Neural progenitor cell (in vitro differentiated cells): ENCODE data around the gene DPF3.

ENCODE experiments used
- EZH2 ChIP-seq: fragments of 200-600 bp; sonication (generic); IDR thresholded peaks from 2 replicates; pipeline ENCODE4 v1.6.1; 2017; ENCODE audit warnings: antibody characterized with exemption, mild to moderate bottlenecking, moderate library complexity
- EZH2phosphoT487 ChIP-seq: fragments of 200-600 bp; sonication (generic); IDR thresholded peaks from 2 replicates; pipeline ENCODE4 v1.6.1; 2017; ENCODE audit warnings: antibody characterized with exemption
- TF ChIP-seq, protein P1 (sequence below): fragments of 200-600 bp; sonication (generic); IDR thresholded peaks from 2 replicates; pipeline ENCODE4 v1.5.1; 2017; ENCODE audit warnings: antibody characterized with exemption, mild to moderate bottlenecking

DNA sequence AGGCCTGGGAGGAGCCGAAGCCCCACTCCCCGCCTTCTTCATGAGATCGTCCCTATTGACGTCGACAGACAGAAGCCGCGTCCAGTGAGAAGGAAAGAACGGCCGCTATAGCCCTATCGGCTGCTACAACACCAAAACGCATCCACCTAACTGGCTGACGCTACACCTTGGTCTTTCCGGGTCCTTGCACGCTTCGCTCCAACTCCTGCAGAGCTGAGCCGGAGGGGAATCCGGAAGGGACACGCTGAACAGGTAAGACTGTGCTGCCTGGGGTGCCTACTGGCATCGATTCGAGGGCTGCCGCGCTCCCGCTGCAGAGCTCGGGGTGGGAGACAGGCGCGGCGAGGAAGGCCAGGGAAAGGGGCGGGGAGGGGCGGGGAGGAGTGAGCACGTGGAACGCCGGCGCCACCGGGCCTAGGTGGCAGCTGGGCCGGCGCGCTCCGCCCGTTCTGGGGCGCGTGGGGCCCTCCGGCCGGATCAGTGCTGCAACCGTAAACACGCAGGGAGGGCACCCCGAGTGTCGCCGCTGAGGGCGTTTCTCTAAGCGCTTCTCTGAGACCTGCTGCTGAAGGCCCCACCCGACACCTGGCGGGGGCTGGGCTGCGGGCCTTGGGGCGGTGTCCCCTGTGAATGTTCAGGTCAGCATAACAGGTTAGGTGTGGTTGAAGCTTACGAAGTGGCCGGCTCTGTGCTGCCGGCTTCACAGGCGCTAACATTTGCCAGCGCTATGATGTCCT lies 32.6 kb upstream of the DPF3 start, which contains the start of gene DCAF4:
- TF ChIP-seq, protein P1, sequence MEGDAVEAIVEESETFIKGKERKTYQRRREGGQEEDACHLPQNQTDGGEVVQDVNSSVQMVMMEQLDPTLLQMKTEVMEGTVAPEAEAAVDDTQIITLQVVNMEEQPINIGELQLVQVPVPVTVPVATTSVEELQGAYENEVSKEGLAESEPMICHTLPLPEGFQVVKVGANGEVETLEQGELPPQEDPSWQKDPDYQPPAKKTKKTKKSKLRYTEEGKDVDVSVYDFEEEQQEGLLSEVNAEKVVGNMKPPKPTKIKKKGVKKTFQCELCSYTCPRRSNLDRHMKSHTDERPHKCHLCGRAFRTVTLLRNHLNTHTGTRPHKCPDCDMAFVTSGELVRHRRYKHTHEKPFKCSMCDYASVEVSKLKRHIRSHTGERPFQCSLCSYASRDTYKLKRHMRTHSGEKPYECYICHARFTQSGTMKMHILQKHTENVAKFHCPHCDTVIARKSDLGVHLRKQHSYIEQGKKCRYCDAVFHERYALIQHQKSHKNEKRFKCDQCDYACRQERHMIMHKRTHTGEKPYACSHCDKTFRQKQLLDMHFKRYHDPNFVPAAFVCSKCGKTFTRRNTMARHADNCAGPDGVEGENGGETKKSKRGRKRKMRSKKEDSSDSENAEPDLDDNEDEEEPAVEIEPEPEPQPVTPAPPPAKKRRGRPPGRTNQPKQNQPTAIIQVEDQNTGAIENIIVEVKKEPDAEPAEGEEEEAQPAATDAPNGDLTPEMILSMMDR: no peak
- TF ChIP-seq EZH2: no peak
- TF ChIP-seq EZH2phosphoT487: no peak
